Esophagus squamous epithelium (tissue), 5 donors: ENCODE measurements around the gene PCARE. TPM values are rescaled to one million over a fixed set of nuclear protein-coding genes. Genes with fewer than 3 reads are reported as not detected.

ENCODE experiments used
- DNase-seq: peaks from one replicate; lab custom pipeline; 2025; lab: John Stamatoyannopoulos, UW
- H3K27ac ChIP-seq, 4 donors: fragments of 200-600 bp; sonication (generic); one replicate each; pipeline ENCODE4 v1.5.1; 2016 to 2019; ENCODE audit warnings: mild to moderate bottlenecking in 1 of 4
- H3K27me3 ChIP-seq, 4 donors: fragments of 200-600 bp; sonication (generic); 1 replicate in 3 of 4; 2 replicates in 1 of 4; pipeline versions ENCODE4 v1.5.1 to v1.6.0; 2017 to 2021; ENCODE audit warnings: antibody characterized with exemption in 1 of 4
- H3K36me3 ChIP-seq, 3 donors: fragments of 200-600 bp; sonication (generic); one replicate each; pipeline ENCODE4 v1.5.1; 2016 to 2019
- H3K4me1 ChIP-seq, 3 donors: fragments of 200-600 bp; sonication (generic); one replicate each; pipeline ENCODE4 v1.5.1; 2017 to 2019
- H3K4me3 ChIP-seq, 4 donors: fragments of 200-600 bp; sonication (generic); 1 replicate in 3 of 4; 2 replicates in 1 of 4; pipeline ENCODE4 v1.5.1; 2016 to 2019; ENCODE audit warnings: mild to moderate bottlenecking in 2 of 4, moderate library complexity in 1 of 4
- H3K9me3 ChIP-seq, 3 donors: fragments of 200-600 bp; sonication (generic); one replicate each; pipeline ENCODE4 v1.5.1; 2016 to 2019
- CTCF ChIP-seq, 6 experiments: fragments of 450-650 bp in 4 of 6; fragments of 200-600 bp in 2 of 6; sonication (generic) in 2 of 6; IDR thresholded peaks; one replicate each; pipeline ENCODE4 v1.5.1; 2016 to 2019; ENCODE audit warnings: antibody characterized with exemption in 6 of 6, mild to moderate bottlenecking in 4 of 6, moderate library complexity in 4 of 6
- POLR2A ChIP-seq, 4 donors: fragments of 450-650 bp; IDR thresholded peaks; one replicate each; pipeline ENCODE4 v1.6.1; 2017; ENCODE audit warnings: antibody characterized with exemption in 4 of 4, mild to moderate bottlenecking in 4 of 4, moderate library complexity in 3 of 4
- whole genome bisulfite sequencing, 2 donors: methylation state at CpG; one replicate each; pipeline ENCODE4 v1.1.5; 2018; 5-methylcytosine and 5-hydroxymethylcytosine counted together
- intact Hi-C: fragments of 100-400 bp; cut with DNase I; formaldehyde crosslinking; loops from one replicate; pipeline ENCODE4 v1.15.0; 2022
- total RNA-seq, 4 donors: library from RNA; depleted of rRNA; stranded (reverse); fragments of >200 nt; gene quantifications; one replicate each; pipeline ENCODE4 v1.1.0, GENCODE V29; 2016
- donor health status: DM: yes; HTN: yes; CAD: no.

Gene PCARE
- total RNA-seq, 4 donors from 2014 or later: 0.04 TPM; not detected in 3

DNA sequence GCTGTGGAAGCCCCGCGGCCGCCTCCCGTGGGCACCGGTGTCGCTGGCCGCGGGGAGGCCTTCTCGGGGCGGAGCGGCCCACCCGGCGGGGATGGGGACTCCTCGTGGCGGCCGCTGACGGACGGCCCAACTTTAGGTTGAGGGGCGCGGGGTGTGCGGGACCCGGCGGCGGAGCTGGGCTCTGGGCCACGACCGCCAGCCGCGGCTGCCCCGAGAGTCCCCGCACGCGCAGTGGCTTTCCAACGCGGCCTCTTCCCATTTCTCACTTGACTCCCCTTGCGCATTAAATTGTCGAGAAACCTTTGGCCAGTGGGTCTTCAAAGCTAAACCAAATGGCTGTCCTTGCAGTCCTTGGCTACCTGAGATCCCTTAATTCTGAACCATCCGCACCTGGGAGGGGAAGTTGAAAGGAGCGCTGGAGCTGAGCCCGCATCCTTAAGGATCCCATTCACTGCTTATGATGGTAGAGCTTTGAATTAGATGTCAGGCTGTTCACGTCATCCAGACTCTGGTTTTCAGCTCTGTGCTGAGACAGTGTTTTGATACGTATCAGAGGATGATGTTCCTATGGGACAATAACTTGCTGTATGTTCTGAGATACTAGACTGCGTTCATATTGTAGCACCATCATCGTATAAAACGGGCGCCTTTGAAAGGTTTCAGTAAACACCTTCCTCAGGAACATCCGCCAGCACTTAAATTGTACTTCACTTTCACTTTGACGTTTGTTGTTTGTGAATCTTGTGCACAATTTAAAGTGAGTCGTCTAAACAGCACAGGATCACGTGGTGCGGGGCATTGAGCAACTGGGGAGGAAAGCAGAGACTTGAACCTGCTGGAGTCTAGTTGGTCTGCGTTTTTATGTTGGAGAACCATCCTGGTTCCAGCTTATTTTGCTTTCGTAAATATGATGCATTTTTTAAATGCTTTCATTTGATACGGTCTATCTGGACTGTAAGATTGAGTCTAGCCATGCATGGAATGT is 41.8 kb upstream of the PCARE start:
- intact Hi-C loops: no loop called here
- H3K9me3 ChIP-seq: no peaks in the 10 kb centered on the region
- peak overlapping the region; percentile 57 to 88 (median 70) for H3K4me3 ChIP-seq
- H3K27ac ChIP-seq: peak overlapping the region; percentile 96 to 99 (median 98)
- peaks cover 34 to 74% (median 36%) of the 10 kb centered on the region in 3 donors for H3K4me1 ChIP-seq
- H3K36me3 ChIP-seq: peaks cover 0 to under 1% (median 0%) of the 10 kb centered on the region in 3 donors
- 2 to 6% methylated on average over 23 to 24 of the region's 53 CpGs for WGBS, 2 donors
- no peak for TF ChIP-seq CTCF (IDR thresholded peaks at IDR 0.05)
- peak in 1 of 4 donors; percentile 53 for TF ChIP-seq POLR2A (IDR thresholded peaks at IDR 0.05)
- H3K27me3 ChIP-seq: peaks cover 0 to 3% (median 0%) of the 10 kb centered on the region in 4 donors
- DNase-seq: no peak

DNA sequence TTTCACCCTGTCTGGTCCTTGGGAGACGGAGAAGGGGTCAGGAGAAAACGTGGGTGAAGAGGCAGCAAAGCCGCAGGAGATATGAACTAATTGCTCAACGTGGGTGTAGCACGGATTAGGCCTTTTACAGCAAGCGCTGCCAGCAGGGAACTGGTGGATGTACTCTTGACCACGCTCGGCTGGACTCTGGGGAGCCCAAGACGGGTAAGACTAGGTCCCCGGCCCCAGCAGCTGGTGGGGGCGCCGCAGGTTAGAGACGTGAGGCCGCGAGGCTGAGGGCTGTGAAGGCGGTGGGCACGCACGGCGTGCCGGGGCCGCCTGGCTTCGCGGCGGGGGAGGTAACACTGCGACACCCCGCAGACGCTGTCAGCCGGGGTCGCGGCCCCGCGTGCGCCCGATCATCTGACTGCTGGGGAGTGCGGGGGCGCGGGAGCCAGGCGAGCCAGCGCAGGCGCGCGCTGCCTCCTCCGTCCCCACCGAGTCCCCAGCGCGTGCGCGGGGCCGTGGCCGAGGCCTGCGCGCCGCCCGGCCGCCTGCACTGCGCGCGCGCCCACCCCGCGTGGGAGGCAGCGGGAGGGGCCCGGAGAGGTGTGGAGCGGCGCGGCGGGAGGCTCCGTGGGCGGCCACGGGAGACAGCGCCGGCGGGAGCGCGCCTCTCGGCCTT is 40.8 kb upstream of the PCARE start, which contains the start of gene CLIP4:
Gene CLIP4 (plus strand): TSS at position 470 of the 664 bp plus-strand sequence. CDS start 5,974 bp downstream, outside the sequence.
- peak within 1 kb of the TSS; percentile 57 to 88 (median 70) for H3K4me3 ChIP-seq
- TF ChIP-seq POLR2A (IDR thresholded peaks at IDR 0.05) (peak in 2 of 4 donors; percentile 37 to 53), CTCF (IDR thresholded peaks at IDR 0.05) (no peak)
- H3K27ac ChIP-seq: peak within 1 kb of the TSS; percentile 96 to 99 (median 98)
- WGBS, 2 donors: 6 to 7% methylated on average over 4 to 13 of the region's 76 CpGs
- H3K9me3 ChIP-seq: no peaks in the 10 kb centered on the region
- DNase-seq: no peak
- H3K36me3 ChIP-seq: no peaks in the 10 kb centered on the region
- peaks cover 36 to 70% (median 36%) of the 10 kb centered on the region in 3 donors for H3K4me1 ChIP-seq
- peaks cover 0 to 3% (median 0%) of the 10 kb centered on the region in 4 donors for H3K27me3 ChIP-seq
- intact Hi-C loops: no loop called here

DNA sequence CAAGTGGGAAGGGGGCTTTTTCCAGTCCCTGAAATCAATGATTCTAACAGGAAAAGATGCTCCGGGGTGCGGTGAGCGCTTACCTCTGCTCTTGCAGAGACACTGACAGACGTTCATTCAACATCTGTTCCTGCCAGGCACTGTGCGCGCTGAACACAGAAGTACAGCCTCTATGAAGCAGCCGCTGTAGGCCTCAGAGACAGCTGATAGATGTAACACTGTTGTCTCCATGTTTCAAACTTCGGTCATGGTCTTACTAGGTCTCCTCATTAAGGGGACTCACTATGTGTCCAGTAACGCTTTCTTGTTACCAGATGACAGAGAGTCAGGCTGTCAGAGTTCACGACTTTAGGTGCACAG is 40.2 kb upstream of the PCARE start:
- H3K27ac ChIP-seq: peak overlapping the region; percentile 96 to 99 (median 98)
- H3K9me3 ChIP-seq: no peaks in the 10 kb centered on the region
- TF ChIP-seq POLR2A (IDR thresholded peaks at IDR 0.05) (no peak), CTCF (IDR thresholded peaks at IDR 0.05) (no peak)
- H3K4me3 ChIP-seq: peak overlapping the region; percentile 57 to 88 (median 70)
- 63 to 75% methylated on average over 7 to 9 of the region's 10 CpGs for WGBS, 2 donors
- H3K4me1 ChIP-seq: peaks cover 33 to 66% (median 35%) of the 10 kb centered on the region in 3 donors
- H3K27me3 ChIP-seq: peaks cover 0 to 3% (median 0%) of the 10 kb centered on the region in 4 donors
- no peak for DNase-seq
- intact Hi-C loops: no loop called here
- H3K36me3 ChIP-seq: no peaks in the 10 kb centered on the region

DNA sequence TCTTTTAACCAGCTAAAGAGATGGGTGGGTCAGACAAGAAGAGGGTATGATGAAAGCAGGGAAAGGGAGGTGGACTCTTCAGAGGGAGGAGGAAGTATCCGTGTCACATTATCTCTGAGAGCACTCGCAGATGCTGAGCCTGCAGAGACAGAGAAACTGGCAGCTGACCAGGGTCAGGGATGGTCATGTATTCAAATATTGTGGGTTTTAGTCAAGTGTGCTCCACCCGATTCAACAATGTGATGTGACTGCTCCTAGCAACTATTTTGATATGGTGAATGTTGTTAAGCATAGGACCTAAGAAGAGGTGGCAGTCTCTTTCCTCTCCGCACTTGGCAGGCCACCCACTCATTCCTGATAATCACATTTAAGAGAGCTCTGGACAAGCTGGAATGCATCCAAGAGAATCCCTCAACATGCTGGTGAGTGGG is 39.6 kb upstream of the PCARE start:
- H3K27ac ChIP-seq: peak overlapping the region; percentile 96 to 99 (median 98)
- H3K4me3 ChIP-seq: peak overlapping the region in 1 of 4 donors; percentile 69
- TF ChIP-seq CTCF (IDR thresholded peaks at IDR 0.05) (no peak), POLR2A (IDR thresholded peaks at IDR 0.05) (peak in 1 of 4 donors; percentile 32)
- no peaks in the 10 kb centered on the region for H3K9me3 ChIP-seq
- peaks cover 0 to 3% (median 0%) of the 10 kb centered on the region in 4 donors for H3K27me3 ChIP-seq
- DNase-seq: no peak
- peaks cover 27 to 66% (median 29%) of the 10 kb centered on the region in 3 donors for H3K4me1 ChIP-seq
- no peaks in the 10 kb centered on the region for H3K36me3 ChIP-seq
- intact Hi-C loops: no loop called here
- 23 to 42% methylated on average over 4 of the region's 4 CpGs for WGBS, 2 donors
